SK-N-SH (cell line): ENCODE results near the gene RAD51B. TPM values are rescaled to one million over a fixed set of nuclear protein-coding genes. Genes with fewer than 3 reads are reported as not detected.
A peak's percentile ranks its signal among the peaks of the same experiment; 100 is the strongest.

ENCODE experiments used
- CTCF ChIA-PET: fragments of 300-600, 350-600 bp; formaldehyde crosslinking; extraction: SDS; loops from one replicate; lab custom pipeline; 2021; lab: Yijun Ruan, JAX
- POLR2A ChIA-PET: fragments of 350-600 bp; sonication (Branson Sonifier 250); formaldehyde crosslinking; extraction: SDS; loops from one replicate; lab custom pipeline; 2020; ENCODE audit warnings: antibody characterized with exemption, inconsistent platforms; lab: Yijun Ruan, JAX
- DNase-seq: peaks from one replicate; pipeline ENCODE4 v3.0.0; 2012
- H2AFZ ChIP-seq: fragments of 200-600 bp; sonication (generic); 2 replicates; pipeline ENCODE4 v1.8.1; 2016; ENCODE audit warnings: antibody characterized with exemption, mild to moderate bottlenecking, low read depth
- H3F3A ChIP-seq: fragments of 200-600 bp; sonication (generic); replicated peaks from 2 replicates; pipeline ENCODE3; 2016; ENCODE audit warnings: antibody characterized with exemption, mild to moderate bottlenecking; ENCODE audit not compliant: insufficient read depth
- H3K27ac ChIP-seq, 2 experiments: fragments of 200-500 bp in 1 of 2; fragments of 200-600 bp in 1 of 2; sonication (Bioruptor generic) in 1 of 2; sonication (generic), shearing (Covaris generic) in 1 of 2; 2 replicates each; pipeline versions ENCODE4 v1.5.1 to v1.6.1; 2014 to 2016; ENCODE audit warnings: low read depth in 2 of 2, inconsistent platforms in 1 of 2, low read length in 1 of 2, mild to moderate bottlenecking in 1 of 2, mixed read lengths in 1 of 2
- H3K27me3 ChIP-seq: fragments of 200-600 bp; sonication (generic), shearing (Covaris generic); 2 replicates; pipeline ENCODE4 v1.6.1; 2016; ENCODE audit warnings: mixed run types; ENCODE audit not compliant: insufficient read depth
- H3K36me3 ChIP-seq, 2 experiments: fragments of 200-500 bp in 1 of 2; fragments of 200-600 bp in 1 of 2; sonication (Bioruptor generic) in 1 of 2; sonication (generic) in 1 of 2; replicated peaks in 1 of 2; 2 replicates each; pipeline versions ENCODE3 to v1.5.1; 2014 to 2016; ENCODE audit warnings: low read length in 1 of 2, mild to moderate bottlenecking in 1 of 2; ENCODE audit not compliant: insufficient read depth in 2 of 2, control insufficient read depth in 1 of 2
- H3K4me1 ChIP-seq, 2 experiments: fragments of 200-500 bp in 1 of 2; fragments of 200-600 bp in 1 of 2; sonication (Bioruptor generic) in 1 of 2; sonication (generic), shearing (Covaris generic) in 1 of 2; 2 replicates each; pipeline versions ENCODE4 v1.5.1 to v1.6.1; 2014 to 2016; ENCODE audit warnings: low read depth in 1 of 2, low read length in 1 of 2, mixed run types in 1 of 2; ENCODE audit not compliant: insufficient read depth in 2 of 2, control insufficient read depth in 1 of 2
- H3K4me2 ChIP-seq: fragments of 200-600 bp; sonication (generic), shearing (Covaris generic); 2 replicates; pipeline ENCODE4 v1.6.1; 2017; ENCODE audit warnings: mixed run types
- H3K4me3 ChIP-seq, 2 experiments: fragments of 200-500 bp in 1 of 2; fragments of 200-600 bp in 1 of 2; sonication (Bioruptor generic) in 1 of 2; sonication (generic), shearing (Covaris generic) in 1 of 2; 2 replicates each; pipeline versions ENCODE4 v1.5.1 to v1.8.1; 2014 to 2016; ENCODE audit warnings: low read depth in 2 of 2, inconsistent platforms in 1 of 2, low read length in 1 of 2, mild to moderate bottlenecking in 1 of 2, mixed read lengths in 1 of 2, moderate library complexity in 1 of 2
- H3K79me2 ChIP-seq: fragments of 200-600 bp; sonication (generic); 2 replicates; pipeline ENCODE4 v1.8.1; 2017; ENCODE audit warnings: mild to moderate bottlenecking; ENCODE audit not compliant: insufficient read depth
- H3K9ac ChIP-seq: fragments of 200-600 bp; sonication (generic); 2 replicates; pipeline ENCODE4 v1.6.1; 2017; ENCODE audit warnings: mixed run types
- H3K9me2 ChIP-seq: fragments of 200-600 bp; sonication (generic); 2 replicates; pipeline ENCODE4 v1.6.1; 2017; ENCODE audit warnings: mixed run types
- H3K9me3 ChIP-seq: fragments of 200-600 bp; sonication (generic); 2 replicates; pipeline ENCODE4 v1.6.1; 2017; ENCODE audit warnings: mixed run types, mild to moderate bottlenecking, moderate library complexity
- H4K20me1 ChIP-seq: fragments of 200-600 bp; sonication (generic); 2 replicates; pipeline ENCODE4 v1.6.1; 2017; ENCODE audit warnings: mild to moderate bottlenecking, mixed run types; ENCODE audit not compliant: insufficient read depth
- EP300 ChIP-seq, 2 experiments: IDR thresholded peaks; 2 replicates each; pipeline versions ENCODE4 v1.4.0 to v1.6.1; 2012; ENCODE audit warnings: borderline replicate concordance in 1 of 2, low read depth in 1 of 2, low read length in 1 of 2
- GABPA ChIP-seq: IDR thresholded peaks from 2 replicates; pipeline ENCODE4 v1.4.0; 2012; ENCODE audit warnings: low read depth, mild to moderate bottlenecking
- GATA2 ChIP-seq: sonication (generic); formaldehyde crosslinking; IDR thresholded peaks from 2 replicates; pipeline ENCODE4 v1.5.0; 2020; ENCODE audit warnings: mild to moderate bottlenecking, missing genetic modification reagents
- MAX ChIP-seq: IDR thresholded peaks from 2 replicates; pipeline ENCODE4 v1.4.0; 2012; ENCODE audit warnings: low read depth
- NFIC ChIP-seq: IDR thresholded peaks from 2 replicates; pipeline ENCODE4 v1.4.0; 2012; ENCODE audit warnings: borderline replicate concordance
- PBX3 ChIP-seq: IDR thresholded peaks from 2 replicates; pipeline ENCODE4; 2012
- TCF12 ChIP-seq: IDR thresholded peaks from 2 replicates; pipeline ENCODE4 v1.4.0; 2012
- TEAD4 ChIP-seq: IDR thresholded peaks from 2 replicates; pipeline ENCODE4 v1.4.0; 2012; ENCODE audit warnings: mild to moderate bottlenecking, borderline replicate concordance; ENCODE audit not compliant: insufficient read depth
- WGBS: methylation state at CpG from one replicate; pipeline ENCODE4 v1.1.6; 2017; ENCODE audit warnings: low lambda C conversion rate; 5-methylcytosine and 5-hydroxymethylcytosine counted together
- polyA plus RNA-seq, 3 experiments: library from polyadenylated mRNA; depleted of rRNA; stranded (reverse); fragments of >200 nt; gene quantifications; 2 replicates each; pipeline ENCODE4 v1.2.3, GENCODE V29; 2012
- TF ChIP-seq, protein P1 (sequence below): IDR thresholded peaks from 2 replicates; pipeline ENCODE4 v1.6.1; 2012; ENCODE audit warnings: mild to moderate bottlenecking, low read depth, low read length, moderate library complexity
- TF ChIP-seq, protein P2 (sequence below): fragments of 150-350 bp; IDR thresholded peaks from 2 replicates; pipeline ENCODE4 v1.6.1; 2017; ENCODE audit warnings: antibody characterized with exemption, low read length, low read depth, borderline replicate concordance

Gene RAD51B
- polyA plus RNA-seq, 1 of the 3 experiments (the other 2 are of a cell fraction): 6.0 TPM

DNA sequence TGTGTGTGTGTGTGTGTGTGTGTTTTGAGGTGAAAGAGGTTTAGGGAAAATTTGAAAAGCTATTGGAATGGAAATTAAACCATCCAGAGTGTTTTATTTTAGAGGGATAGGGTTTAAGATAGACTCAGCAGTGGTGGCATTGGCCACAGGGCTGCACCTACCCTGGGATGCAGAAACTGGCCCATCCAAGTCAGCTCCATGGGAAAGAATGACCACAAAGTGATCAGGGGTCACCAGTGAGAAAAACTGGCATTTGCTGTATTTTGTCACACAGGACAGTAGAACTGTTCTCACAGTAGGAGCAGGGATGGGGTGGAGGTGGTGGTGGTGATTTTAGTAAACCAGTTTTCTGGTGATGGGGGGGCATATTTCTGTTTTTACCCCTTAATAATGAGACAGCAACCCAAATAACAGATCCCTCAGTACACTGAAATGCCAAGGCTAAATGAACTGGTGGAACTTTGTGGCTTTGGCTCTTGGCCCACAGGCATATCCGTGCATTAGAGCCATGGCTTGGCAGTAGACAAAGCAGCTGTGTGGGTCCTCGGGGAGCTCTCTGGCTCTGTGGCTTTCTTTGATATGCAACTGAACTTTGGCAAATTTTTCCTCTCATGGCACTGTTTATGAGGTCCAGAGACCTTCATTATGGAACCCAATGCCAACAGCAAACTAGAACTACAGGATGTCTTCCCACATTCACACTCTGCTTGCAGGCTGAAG is 625.0 kb downstream of the RAD51B start:
- DNase-seq: no peak
- CTCF ChIA-PET: interaction anchor here (0.9 kb wide), 1 partner anchor 345 kb away, joined by 4 read pairs; no protein-coding TSS in a partner anchor
- H3K36me3 ChIP-seq: no peaks in the 10 kb centered on the region
- H3K9ac ChIP-seq: no peak overlapping the region
- H3K4me2 ChIP-seq: no peak overlapping the region; the same call in 1 of the 2 replicates
- H3K4me1 ChIP-seq: no peaks in the 10 kb centered on the region; a peak in 3 of 4 replicates
- no peak overlapping the region for H2AFZ ChIP-seq
- H3K79me2 ChIP-seq: no peaks in the 10 kb centered on the region
- H3K27me3 ChIP-seq: no peaks in the 10 kb centered on the region
- no peaks in the 10 kb centered on the region for H3K9me2 ChIP-seq
- H3K9me3 ChIP-seq: no peaks in the 10 kb centered on the region
- peak overlapping the region; percentile 36 to 40; a peak in 2 of 4 replicates for H3K27ac ChIP-seq
- WGBS: 11% methylated on average over 2 of the region's 2 CpGs
- H3F3A ChIP-seq: peaks cover 6% of the 10 kb centered on the region
- H4K20me1 ChIP-seq: no peaks in the 10 kb centered on the region
- POLR2A ChIA-PET: no interaction called here
- H3K4me3 ChIP-seq: no peak overlapping the region
- peak; percentile 91 for TF ChIP-seq NFIC
- no peak for TF ChIP-seq GABPA
- TF ChIP-seq, protein P1, sequence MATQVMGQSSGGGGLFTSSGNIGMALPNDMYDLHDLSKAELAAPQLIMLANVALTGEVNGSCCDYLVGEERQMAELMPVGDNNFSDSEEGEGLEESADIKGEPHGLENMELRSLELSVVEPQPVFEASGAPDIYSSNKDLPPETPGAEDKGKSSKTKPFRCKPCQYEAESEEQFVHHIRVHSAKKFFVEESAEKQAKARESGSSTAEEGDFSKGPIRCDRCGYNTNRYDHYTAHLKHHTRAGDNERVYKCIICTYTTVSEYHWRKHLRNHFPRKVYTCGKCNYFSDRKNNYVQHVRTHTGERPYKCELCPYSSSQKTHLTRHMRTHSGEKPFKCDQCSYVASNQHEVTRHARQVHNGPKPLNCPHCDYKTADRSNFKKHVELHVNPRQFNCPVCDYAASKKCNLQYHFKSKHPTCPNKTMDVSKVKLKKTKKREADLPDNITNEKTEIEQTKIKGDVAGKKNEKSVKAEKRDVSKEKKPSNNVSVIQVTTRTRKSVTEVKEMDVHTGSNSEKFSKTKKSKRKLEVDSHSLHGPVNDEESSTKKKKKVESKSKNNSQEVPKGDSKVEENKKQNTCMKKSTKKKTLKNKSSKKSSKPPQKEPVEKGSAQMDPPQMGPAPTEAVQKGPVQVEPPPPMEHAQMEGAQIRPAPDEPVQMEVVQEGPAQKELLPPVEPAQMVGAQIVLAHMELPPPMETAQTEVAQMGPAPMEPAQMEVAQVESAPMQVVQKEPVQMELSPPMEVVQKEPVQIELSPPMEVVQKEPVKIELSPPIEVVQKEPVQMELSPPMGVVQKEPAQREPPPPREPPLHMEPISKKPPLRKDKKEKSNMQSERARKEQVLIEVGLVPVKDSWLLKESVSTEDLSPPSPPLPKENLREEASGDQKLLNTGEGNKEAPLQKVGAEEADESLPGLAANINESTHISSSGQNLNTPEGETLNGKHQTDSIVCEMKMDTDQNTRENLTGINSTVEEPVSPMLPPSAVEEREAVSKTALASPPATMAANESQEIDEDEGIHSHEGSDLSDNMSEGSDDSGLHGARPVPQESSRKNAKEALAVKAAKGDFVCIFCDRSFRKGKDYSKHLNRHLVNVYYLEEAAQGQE: 0 out of 2 replicates have a peak, but pooled peaks have one; percentile 8
- TF ChIP-seq MAX: 0 out of 2 replicates have a peak, but pooled peaks have one; percentile 12
- TF ChIP-seq TCF12: peak; percentile 84
- TF ChIP-seq TEAD4: 0 out of 2 replicates have a peak, but pooled peaks have one; percentile 38
- no peak for TF ChIP-seq GATA2 (CRISPR knock-in tag)
- TF ChIP-seq EP300 (IDR thresholded peaks at IDR 0.05; ENCODE audit: borderline replicate concordance in 1 of 2, low read depth in 1 of 2, low read length in 1 of 2): peak in 1 of 2 experiments; percentile 56; a peak in 1 of 4 replicates
- TF ChIP-seq, protein P2, sequence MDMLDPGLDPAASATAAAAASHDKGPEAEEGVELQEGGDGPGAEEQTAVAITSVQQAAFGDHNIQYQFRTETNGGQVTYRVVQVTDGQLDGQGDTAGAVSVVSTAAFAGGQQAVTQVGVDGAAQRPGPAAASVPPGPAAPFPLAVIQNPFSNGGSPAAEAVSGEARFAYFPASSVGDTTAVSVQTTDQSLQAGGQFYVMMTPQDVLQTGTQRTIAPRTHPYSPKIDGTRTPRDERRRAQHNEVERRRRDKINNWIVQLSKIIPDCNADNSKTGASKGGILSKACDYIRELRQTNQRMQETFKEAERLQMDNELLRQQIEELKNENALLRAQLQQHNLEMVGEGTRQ: no peak
- TF ChIP-seq PBX3: peak; percentile 47
- TF ChIP-seq, all 33 proteins: peak for 7
